Activated naive CD8-positive, alpha-beta T cell (primary cell): ENCODE measurements around the gene FAM53C.
A peak's percentile ranks its signal among the peaks of the same experiment; 100 is the strongest.

Experiments used
- H3K27ac Mint-ChIP-seq: one replicate; pipeline ENCODE4 v1.8.0; 2021; ENCODE audit warnings: mixed read lengths
- H3K27me3 Mint-ChIP-seq: one replicate; pipeline ENCODE4 v1.8.0; 2021; ENCODE audit warnings: mixed read lengths
- H3K36me3 Mint-ChIP-seq: one replicate; pipeline ENCODE4 v1.8.0; 2021; ENCODE audit warnings: mixed read lengths
- H3K4me1 Mint-ChIP-seq: one replicate; pipeline ENCODE4 v1.8.0; 2021; ENCODE audit warnings: low read depth, mixed read lengths
- H3K4me3 Mint-ChIP-seq: one replicate; pipeline ENCODE4 v1.8.0; 2021; ENCODE audit warnings: mild to moderate bottlenecking, mixed read lengths
- H3K9me3 Mint-ChIP-seq: one replicate; pipeline ENCODE4 v1.8.0; 2021; ENCODE audit warnings: low read depth, mixed read lengths

The FAM53C gene

GRCh38 chr5:138339464-138339863, 1.4 kb downstream of the FAM53C start:
- H3K27me3 Mint-ChIP-seq, result no peaks in the 10 kb centered on the region
- no peaks in the 10 kb centered on the region for H3K36me3 Mint-ChIP-seq
- peak overlapping the region; percentile 93 for H3K4me3 Mint-ChIP-seq
- H3K27ac Mint-ChIP-seq, result peak overlapping the region; percentile 93
- no peaks in the 10 kb centered on the region for H3K9me3 Mint-ChIP-seq
- H3K4me1 Mint-ChIP-seq, result peaks cover 38% of the 10 kb centered on the region

GRCh38 chr5:138340008-138340407, 1.9 kb downstream of the FAM53C start:
- Mint-ChIP-seq H3K9me3 (no peaks in the 10 kb centered on the region), H3K4me1 (peaks cover 38% of the 10 kb centered on the region), H3K36me3 (no peaks in the 10 kb centered on the region), H3K27me3 (no peaks in the 10 kb centered on the region), H3K27ac (peak overlapping the region; percentile 93), H3K4me3 (peak overlapping the region; percentile 93)

GRCh38 chr5:138344887-138345622, 7.0 kb downstream of the FAM53C start:
- Mint-ChIP-seq H3K27me3 (no peaks in the 10 kb centered on the region), H3K9me3 (no peaks in the 10 kb centered on the region), H3K27ac (no peak overlapping the region), H3K4me1 (peaks cover 21% of the 10 kb centered on the region), H3K4me3 (no peak overlapping the region), H3K36me3 (peaks cover 7% of the 10 kb centered on the region)

GRCh38 chr5:138346889-138347288, 8.8 kb downstream of the FAM53C start:
- peaks cover 3% of the 10 kb centered on the region for H3K9me3 Mint-ChIP-seq
- no peak overlapping the region for H3K27ac Mint-ChIP-seq
- H3K4me1 Mint-ChIP-seq, result peaks cover 16% of the 10 kb centered on the region
- no peak overlapping the region for H3K4me3 Mint-ChIP-seq
- H3K36me3 Mint-ChIP-seq, result peaks cover 9% of the 10 kb centered on the region
- H3K27me3 Mint-ChIP-seq, result no peaks in the 10 kb centered on the region

GRCh38 chr5:138349852-138350562, 11.9 kb downstream of the FAM53C start:
- Mint-ChIP-seq H3K4me1 (peaks cover 28% of the 10 kb centered on the region), H3K36me3 (peaks cover 9% of the 10 kb centered on the region), H3K4me3 (no peak overlapping the region), H3K27me3 (no peaks in the 10 kb centered on the region), H3K27ac (no peak overlapping the region), H3K9me3 (peaks cover 4% of the 10 kb centered on the region)

- no peak overlapping the region for H3K4me3 Mint-ChIP-seq
- H3K36me3 Mint-ChIP-seq, result peaks cover 9% of the 10 kb centered on the region
- H3K27me3 Mint-ChIP-seq, result no peaks in the 10 kb centered on the region
- H3K27ac Mint-ChIP-seq, result peak overlapping the region; percentile 10
- H3K9me3 Mint-ChIP-seq, result peaks cover 4% of the 10 kb centered on the region
- H3K4me1 Mint-ChIP-seq, result peaks cover 34% of the 10 kb centered on the region
Observed at GRCh38 chr5:138350563-138350890, 12.5 kb downstream of the FAM53C start.

- Mint-ChIP-seq H3K27ac (peak overlapping the region; percentile 10), H3K9me3 (peaks cover 4% of the 10 kb centered on the region), H3K4me1 (peaks cover 39% of the 10 kb centered on the region), H3K27me3 (no peaks in the 10 kb centered on the region), H3K36me3 (peaks cover 4% of the 10 kb centered on the region), H3K4me3 (no peak overlapping the region)
Observed at GRCh38 chr5:138351056-138351455, 13.0 kb downstream of the FAM53C start.

- Mint-ChIP-seq H3K27ac (no peak overlapping the region), H3K4me3 (peak overlapping the region; percentile 77), H3K4me1 (peaks cover 44% of the 10 kb centered on the region), H3K36me3 (peaks cover 3% of the 10 kb centered on the region), H3K27me3 (no peaks in the 10 kb centered on the region), H3K9me3 (peaks cover 4% of the 10 kb centered on the region)
Observed at GRCh38 chr5:138351517-138351916, 13.5 kb downstream of the FAM53C start.

GRCh38 chr5:138352071-138352721, 14.1 kb downstream of the FAM53C start, which contains the start of gene KDM3B:
TSS of gene KDM3B (plus strand) at chr5:138352685. CDS start at chr5:138352796, 111 bp downstream.
- Mint-ChIP-seq H3K9me3 (peaks cover 4% of the 10 kb centered on the region), H3K4me3 (peak within 1 kb of the TSS; percentile 98), H3K36me3 (peaks cover 3% of the 10 kb centered on the region), H3K27ac (peak within 1 kb of the TSS; percentile 92), H3K4me1 (peaks cover 47% of the 10 kb centered on the region), H3K27me3 (no peaks in the 10 kb centered on the region)

- H3K36me3 Mint-ChIP-seq, result peaks cover 3% of the 10 kb centered on the region
- H3K4me1 Mint-ChIP-seq, result peaks cover 47% of the 10 kb centered on the region
- peak overlapping the region; percentile 92 for H3K27ac Mint-ChIP-seq
- no peaks in the 10 kb centered on the region for H3K27me3 Mint-ChIP-seq
- peak overlapping the region; percentile 98 for H3K4me3 Mint-ChIP-seq
- peaks cover 4% of the 10 kb centered on the region for H3K9me3 Mint-ChIP-seq
Observed at GRCh38 chr5:138352722-138353559, 14.9 kb downstream of the FAM53C start.

GRCh38 chr5:138353560-138354080, 15.6 kb downstream of the FAM53C start:
- Mint-ChIP-seq H3K27me3 (no peaks in the 10 kb centered on the region), H3K36me3 (peaks cover 3% of the 10 kb centered on the region), H3K27ac (peak overlapping the region; percentile 92), H3K4me1 (peaks cover 47% of the 10 kb centered on the region), H3K4me3 (peak overlapping the region; percentile 98), H3K9me3 (peaks cover 4% of the 10 kb centered on the region)

- Mint-ChIP-seq H3K9me3 (peaks cover 4% of the 10 kb centered on the region), H3K27me3 (no peaks in the 10 kb centered on the region), H3K4me1 (peaks cover 47% of the 10 kb centered on the region)
Observed at GRCh38 chr5:138354387-138354786, 16.3 kb downstream of the FAM53C start.

GRCh38 chr5:138354926-138355378, 16.9 kb downstream of the FAM53C start:
- Mint-ChIP-seq H3K27ac (peak overlapping the region; percentile 88), H3K36me3 (peaks cover 6% of the 10 kb centered on the region), H3K4me3 (peak overlapping the region; percentile 98), H3K4me1 (peaks cover 51% of the 10 kb centered on the region), H3K9me3 (peaks cover 4% of the 10 kb centered on the region), H3K27me3 (no peaks in the 10 kb centered on the region)

More at GRCh38 chr5:138354387-138354786, 16.3 kb downstream of the FAM53C start:
- Mint-ChIP-seq H3K27ac (peak overlapping the region; percentile 88), H3K36me3 (peaks cover 3% of the 10 kb centered on the region), H3K4me3 (peak overlapping the region; percentile 98)

GRCh38 chr5:138359621-138360020, 21.6 kb downstream of the FAM53C start:
- Mint-ChIP-seq H3K4me3 (no peak overlapping the region), H3K36me3 (peaks cover 8% of the 10 kb centered on the region), H3K4me1 (peaks cover 55% of the 10 kb centered on the region), H3K27me3 (no peaks in the 10 kb centered on the region), H3K27ac (no peak overlapping the region), H3K9me3 (no peaks in the 10 kb centered on the region)
